Stimulated activated CD8-positive, alpha-beta memory T cell treated with anti-CD3 and anti-CD28 coated beads, Interleukin-15, amount 100 ng/mL, for 4 hours (primary cell): ENCODE measurements around the gene MAPK4.

ENCODE experiments used
- DNase-seq, 2 donors: peaks; one replicate each; pipeline ENCODE4 v3.0.0-alpha.2; 2020; ENCODE audit warnings: low read depth in 2 of 2

MAPK4 gene

DNA sequence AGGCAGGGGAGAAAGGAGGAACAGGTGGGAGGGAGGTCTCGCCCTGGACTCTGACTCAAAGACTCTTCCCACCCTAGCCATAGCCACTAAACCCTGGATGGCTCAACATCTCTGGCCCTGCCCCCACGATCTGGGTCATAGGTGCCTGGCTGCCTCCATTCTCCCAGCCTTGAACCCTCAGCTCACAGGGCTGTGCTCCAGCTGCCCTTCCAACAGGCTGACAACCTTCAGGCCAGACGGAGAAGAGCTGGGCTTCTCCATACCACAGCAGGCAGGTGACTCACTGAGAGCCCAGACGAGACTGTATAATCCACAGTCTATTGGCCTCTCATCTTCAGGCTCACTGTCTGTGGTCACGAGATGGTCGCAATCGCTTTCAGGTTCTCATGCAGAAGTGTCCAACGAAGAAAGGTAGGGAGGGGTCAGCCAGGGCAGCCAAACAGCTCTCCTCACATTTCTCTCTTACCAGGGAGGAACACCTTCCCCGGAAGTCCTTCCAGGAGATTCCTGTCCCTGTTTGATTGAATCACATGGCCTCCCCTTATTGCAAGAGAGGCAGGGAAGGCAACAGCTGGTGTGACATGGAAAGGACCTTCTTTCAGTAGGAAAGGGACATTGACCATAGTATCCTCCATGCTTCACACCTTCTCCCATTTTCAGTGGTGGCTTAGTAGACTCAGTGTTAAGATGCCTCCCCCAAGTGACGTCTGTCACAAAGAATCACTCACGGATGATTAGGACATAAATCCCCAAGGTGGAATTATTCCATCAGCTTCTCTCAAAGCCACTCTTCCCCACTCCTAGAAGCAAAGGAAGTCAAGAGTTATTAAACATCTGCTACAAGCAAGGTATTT, 159.8 kb downstream of the MAPK4 start:
- DNase-seq = no peak

DNA sequence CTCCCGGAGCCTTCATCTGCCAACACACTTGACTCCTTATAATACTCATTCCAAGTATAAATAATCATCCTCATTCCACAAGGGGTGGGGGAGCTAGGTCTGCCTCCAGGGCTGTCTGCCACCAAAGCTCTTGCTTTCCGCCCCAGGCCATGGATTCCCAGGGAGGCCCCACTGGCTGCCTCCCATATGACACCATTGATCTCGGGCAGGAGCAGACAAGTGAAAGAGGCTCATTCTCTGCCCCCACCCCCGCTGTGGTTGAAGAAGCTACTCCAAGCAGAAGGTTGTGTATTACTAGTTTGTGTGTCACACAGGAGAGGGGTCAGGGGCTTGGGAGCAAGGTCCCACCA, 160.4 kb downstream of the MAPK4 start:
- no peak for DNase-seq

DNA sequence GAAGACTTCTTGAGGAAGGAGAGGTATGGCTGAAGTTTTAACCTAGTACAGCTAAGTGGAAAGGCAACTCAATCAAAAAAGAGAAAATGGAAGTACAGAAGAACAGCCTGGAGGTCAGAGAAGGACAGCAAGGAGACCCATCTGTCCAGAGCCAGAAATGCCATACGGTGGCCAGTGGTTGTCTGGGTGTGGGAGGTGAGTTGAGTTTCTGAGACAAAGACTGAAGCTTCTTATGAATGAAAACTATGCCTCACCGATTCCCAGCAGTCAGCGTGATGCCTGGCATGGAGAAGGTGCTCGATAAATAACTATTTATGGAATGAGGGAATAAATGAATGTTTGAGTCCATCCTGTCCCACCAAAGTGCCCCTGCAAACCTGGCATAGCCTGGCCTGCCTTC, 161.1 kb downstream of the MAPK4 start:
- DNase-seq = no peak

DNA sequence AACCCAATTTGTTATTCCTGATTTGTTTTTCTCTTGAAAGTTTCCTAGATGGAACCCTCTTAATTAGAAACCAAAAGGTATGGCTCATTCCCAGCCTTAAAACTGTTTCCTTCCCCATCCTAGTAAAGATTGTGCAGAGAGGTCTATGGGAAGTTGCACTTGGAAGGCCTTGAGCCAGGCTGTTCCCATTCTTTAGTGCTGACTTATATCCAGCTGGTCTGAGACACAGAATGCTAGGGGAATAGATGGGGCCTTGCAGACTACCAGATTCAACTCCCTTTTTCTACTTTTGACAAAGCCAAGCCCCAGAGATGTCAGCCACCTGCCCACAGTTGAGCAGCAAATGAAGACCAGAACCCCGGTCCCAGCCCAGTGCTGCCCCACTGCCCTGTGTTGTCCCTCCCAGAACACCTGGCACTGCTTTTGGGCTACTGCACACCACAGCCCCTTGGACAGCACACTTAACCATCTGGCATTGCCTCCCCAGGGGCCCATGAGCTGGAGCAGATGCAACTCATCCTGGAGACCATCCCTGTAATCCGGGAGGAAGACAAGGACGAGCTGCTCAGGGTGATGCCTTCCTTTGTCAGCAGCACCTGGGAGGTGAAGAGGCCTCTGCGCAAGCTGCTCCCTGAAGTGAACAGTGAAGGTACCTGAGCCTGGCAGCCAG, 161.7 kb downstream of the MAPK4 start:
- no peak for DNase-seq

DNA sequence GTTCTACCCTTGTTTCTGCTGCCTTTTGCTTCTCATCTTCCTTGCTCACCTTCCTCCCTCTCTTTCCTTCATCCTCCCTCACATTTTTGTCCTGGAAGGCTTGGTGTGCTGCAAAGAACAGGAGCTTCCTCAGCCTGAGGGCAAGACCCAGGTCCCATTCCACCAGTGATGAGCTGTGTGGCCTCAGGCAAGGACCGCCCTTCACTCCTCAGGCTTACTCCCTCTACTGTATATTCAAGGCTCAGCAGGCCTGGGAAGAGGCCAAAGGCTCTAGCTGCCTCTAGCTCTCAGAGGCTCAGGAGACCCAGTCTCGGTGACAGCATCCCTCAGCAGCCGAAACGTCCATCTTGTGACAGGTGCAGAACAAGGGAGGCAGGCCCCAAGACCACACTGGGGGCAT, 162.4 kb downstream of the MAPK4 start:
- DNase-seq = no peak

DNA sequence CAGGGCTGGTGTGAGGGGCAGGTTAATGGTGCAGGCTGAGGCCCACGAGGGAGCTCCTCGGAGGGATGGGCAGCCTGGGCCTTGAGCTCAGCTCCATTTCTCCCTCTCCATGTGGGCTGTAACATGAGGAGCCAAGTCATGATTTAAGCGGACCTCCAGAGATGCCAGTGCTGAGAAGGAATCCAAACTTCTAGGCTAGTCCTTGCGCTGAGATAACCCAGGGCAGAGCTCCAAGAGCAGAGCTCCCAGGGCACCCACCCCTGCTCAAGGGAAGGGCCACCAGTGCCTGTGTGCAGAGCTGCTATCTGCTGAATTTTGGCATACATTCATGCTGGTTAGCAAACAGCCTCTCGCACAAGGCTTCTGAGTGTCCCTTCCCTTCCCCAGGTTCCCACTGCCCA, 164.9 kb downstream of the MAPK4 start:
- no peak for DNase-seq

DNA sequence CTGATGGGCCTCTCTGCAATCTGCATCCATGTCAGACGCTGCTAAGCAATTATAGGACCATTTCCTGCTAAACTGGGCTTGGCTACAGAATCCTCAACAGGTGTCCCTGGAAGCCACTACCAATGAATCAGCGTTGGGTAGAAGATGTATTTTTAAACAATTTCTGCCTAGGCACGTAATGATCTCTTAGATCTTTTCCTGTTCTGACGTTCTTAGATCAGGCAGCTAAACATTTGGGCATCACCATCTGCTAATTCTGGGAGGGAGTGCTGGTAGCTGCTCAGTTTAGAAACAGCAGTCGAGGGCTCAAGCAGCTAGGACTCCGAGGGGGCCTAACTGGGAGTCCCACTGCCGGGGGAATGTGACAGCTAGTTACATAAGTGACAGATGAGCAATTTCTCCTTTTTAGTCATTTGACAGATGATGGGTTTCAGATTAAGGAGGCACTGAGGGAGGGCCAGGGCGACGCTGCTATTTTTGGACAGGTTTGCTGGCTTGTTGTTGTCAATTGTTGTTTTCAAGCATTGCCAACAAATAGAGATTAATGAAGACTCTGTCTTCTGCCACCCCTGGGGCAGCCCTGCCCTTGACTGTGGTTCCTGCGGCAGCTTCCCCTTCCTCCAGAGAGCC, 167.2 kb downstream of the MAPK4 start:
- no peak for DNase-seq

DNA sequence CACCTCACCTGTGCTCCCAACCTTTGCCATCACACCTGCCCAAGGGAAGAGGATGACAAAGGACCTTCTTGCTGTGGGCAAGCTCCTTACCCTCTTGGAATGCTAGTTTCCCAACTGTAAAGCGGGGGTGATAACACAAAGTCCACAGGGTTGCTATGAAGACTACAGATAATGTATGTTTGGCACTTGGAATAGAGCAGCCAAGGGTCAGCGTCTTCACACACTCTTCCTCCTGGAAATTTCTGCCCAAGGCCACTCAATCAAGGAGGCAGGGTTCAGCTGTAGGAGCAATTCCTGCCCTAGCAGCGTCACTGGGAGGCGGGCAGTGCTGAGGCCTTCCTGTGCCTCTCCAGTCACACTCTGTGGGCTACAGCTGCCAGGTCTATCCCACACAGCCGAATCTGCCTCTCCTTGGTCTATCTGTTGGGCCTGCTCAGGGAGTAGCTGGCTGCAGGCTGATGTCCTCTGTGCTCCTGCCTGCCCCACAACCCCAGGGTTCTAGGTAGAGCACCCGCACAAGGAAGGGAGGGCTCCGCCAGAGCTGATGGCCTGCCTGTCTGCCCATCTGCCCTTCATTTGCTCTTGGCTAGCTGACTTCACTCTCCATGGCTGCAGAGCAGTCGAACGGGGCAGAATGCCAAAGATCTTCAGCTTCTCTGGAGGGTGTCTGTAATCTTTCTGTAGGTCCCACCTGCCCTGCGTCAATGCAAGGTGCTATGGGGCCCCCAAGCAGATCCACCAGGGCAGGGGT, 168.0 kb downstream of the MAPK4 start:
- no peak for DNase-seq

DNA sequence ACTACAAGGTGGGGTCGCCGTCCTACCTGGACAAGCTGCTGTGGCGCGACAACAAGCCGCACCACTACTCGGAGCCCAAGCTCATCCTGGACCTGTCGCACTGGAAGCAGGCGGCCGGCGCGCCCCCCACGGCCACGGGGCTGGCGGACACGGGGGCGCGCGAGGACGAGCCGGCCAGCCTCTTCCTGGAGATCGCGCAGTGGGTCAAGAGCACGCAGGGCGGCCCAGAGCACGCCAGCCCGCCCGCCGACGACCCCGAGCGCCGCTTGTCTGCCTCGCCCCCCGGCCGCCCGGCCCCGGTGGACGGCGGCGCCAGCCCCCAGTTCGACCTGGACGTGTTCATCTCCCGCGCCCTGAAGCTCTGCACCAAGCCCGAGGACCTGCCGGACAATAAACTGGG, 169.5 kb downstream of the MAPK4 start:
- no peak for DNase-seq

DNA sequence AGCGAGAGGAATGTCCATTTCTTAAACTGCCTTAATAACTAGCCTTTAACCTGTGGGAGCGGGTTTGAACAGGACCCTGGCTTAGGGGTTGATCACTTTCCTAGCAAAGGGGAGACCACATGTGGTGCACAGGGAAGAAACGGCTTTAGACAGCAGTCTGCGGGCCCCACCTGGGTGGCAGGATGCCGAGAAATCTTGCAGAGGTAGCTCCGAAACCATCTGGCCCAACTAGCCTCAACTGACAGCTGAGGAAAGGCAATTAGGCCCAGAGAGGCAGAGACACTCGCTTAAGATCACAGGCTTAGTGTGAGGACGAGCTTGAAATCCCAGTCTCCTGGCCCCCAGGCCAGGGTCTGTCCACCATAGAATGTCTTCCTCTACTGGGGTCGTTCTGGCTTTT, 170.1 kb downstream of the MAPK4 start:
- no peak for DNase-seq

DNA sequence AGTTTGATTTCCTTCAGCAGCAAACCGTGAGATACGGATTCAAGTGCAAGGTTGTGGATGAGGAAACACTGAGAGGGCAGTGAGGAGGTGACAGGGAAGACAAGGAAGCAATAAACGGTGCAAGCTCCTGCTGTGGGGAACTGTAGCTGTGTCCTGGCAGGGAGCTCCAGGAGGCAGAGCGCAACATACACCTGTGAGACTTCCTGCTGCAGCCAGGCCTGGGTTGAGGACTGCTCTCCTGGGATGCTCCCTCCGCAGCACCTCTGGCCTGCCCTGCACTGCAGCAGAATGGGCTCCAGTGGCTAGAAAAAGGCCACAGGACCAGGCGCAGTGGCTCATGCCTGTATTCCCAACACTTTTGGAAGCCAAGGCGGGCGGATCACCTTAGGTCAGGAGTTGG, 174.5 kb downstream of the MAPK4 start:
- DNase-seq = no peak

DNA sequence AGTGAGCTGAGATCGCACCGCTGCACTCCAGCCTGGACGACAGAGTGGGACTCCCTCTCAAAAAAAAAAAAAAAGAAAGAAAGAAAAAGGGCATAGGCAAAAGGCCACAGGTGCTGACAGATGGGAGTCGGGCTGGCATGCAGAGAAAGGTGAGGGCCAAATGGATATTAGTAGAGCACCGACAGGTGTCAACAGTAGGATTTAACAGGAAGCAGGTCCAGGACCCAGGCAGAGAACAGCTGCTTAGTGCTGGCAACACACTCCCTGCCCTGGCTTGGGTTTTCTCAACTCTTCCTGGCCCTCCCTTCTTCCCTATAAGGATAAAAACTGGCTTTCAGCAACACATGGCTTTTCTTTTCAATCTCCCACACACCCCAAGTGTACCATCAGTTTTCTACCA, 175.0 kb downstream of the MAPK4 start:
- DNase-seq = no peak

DNA sequence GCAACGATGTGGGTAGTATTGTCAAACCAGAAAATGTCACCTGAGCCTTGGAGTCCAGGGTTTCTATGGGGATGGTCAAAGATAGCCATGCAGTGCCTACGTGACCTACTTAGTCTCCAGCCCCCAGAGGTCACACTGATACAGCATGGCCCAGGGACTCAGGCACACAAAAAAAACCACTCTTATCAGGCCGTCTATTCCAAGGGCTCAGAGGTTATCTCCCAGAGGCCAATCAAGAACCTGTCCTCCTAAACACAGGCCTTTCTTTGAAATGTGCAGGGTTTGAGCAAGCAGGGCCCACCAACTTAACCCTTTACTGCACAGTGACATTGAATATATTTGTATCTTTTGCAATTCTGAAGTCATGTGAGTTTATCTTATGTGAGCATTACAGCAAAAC, 177.2 kb downstream of the MAPK4 start:
- no peak for DNase-seq

DNA sequence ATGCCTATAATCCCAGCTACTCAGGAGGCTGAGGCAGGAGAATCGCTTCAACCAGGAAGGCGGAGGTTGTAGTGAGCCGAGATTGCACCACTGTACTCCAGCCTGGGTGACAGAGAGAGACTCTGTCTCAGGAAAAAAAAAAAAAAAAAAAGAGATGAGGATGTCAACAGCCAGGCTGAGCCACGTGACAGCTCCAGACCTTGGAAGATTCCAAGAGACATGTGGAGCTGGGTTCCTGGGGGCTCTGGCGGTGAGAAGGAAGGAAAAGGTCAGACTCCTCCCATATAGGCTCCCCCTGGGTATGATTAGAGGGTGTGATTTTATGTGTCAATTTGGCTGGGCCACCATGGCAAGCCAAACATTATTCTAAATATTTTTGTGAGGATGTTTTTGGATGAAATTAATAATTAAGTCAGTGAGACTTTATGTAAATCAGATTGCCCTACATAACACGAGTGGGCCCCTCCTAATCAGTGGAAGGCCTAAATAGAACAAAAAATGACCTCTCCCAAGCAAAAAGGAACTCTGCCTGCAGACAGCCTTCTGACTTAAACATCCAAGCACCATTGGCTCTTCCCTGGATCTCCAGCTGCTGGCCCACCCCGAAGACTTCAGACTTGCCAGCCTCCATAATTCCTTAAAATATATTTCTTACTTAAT, 178.3 kb downstream of the MAPK4 start:
- DNase-seq = no peak

DNA sequence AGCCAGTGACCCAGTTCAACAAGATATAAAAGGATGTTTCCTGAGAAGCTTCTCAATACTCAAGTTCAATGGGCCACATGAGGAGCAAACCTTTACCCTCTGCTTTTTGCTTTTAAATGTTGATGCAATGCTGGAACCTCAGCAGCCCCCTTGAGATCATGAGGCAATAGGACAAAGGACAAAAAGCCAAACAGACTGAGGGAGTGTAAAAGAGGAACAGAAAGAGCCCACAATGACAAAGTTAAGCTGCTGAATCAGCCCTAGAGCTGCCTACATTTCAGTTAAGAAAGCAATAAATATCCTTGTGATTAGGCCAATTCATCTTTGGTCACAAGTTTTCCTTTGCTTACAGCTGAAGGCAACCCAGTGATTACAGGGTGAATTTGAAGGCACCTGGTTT, 183.1 kb downstream of the MAPK4 start:
- DNase-seq = no peak

DNA sequence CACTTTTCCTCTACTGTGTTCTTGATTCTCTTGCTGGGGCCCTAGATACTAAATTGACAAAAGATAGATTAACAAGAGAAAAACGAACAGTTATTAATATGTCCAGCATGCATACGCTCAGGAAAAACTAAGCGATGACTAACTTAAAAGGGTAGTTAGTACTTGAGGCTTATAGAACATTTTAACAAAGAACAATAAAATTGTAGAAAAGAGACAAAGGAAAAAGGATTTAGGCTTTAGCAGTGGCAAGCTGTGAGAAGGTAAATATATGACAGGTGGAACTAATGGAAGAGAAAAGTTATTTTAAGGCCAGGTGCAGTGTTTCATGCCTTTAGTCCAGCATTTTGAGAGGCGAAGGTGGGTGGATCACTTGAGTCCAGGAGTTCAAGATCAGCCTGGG, 184.4 kb downstream of the MAPK4 start:
- no peak for DNase-seq

DNA sequence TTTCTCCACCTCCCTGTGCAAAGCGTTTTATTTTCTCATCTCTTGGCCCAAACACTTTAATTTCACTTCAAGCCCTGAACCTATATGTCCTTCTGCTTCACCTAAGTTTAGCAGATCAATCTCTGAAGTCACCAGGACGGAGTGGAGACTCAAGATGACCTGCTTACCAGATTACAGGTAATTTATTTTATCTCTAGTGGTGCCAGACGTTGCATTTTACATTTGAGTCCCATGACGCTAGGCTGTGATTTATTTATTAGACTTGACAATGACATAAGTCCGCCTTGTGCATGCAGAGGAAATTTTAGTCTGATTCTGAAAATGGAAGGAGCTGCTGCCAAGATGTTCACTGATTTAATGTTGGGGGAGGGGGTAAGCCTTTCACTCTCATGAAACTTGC, 186.1 kb downstream of the MAPK4 start:
- no peak for DNase-seq

DNA sequence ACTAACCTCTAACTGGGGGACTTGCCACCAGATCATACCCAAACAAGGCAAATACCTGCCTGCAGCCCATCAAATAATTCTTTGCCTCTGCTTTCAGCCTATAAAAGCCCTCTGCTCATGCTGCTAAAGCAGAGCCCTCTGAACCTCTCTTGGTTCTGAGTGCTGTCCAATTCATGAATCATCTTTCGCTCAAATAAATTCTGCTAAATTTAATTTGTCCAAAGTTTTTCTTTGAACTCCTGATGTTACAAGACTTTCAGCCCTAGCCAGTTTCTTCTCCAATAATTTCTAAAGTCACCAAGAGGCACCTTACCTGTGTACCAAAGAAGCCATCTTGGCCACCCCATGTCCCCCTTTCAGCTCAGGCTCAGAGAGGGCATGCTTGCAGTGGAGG, 188.0 kb downstream of the MAPK4 start:
- no peak for DNase-seq

DNA sequence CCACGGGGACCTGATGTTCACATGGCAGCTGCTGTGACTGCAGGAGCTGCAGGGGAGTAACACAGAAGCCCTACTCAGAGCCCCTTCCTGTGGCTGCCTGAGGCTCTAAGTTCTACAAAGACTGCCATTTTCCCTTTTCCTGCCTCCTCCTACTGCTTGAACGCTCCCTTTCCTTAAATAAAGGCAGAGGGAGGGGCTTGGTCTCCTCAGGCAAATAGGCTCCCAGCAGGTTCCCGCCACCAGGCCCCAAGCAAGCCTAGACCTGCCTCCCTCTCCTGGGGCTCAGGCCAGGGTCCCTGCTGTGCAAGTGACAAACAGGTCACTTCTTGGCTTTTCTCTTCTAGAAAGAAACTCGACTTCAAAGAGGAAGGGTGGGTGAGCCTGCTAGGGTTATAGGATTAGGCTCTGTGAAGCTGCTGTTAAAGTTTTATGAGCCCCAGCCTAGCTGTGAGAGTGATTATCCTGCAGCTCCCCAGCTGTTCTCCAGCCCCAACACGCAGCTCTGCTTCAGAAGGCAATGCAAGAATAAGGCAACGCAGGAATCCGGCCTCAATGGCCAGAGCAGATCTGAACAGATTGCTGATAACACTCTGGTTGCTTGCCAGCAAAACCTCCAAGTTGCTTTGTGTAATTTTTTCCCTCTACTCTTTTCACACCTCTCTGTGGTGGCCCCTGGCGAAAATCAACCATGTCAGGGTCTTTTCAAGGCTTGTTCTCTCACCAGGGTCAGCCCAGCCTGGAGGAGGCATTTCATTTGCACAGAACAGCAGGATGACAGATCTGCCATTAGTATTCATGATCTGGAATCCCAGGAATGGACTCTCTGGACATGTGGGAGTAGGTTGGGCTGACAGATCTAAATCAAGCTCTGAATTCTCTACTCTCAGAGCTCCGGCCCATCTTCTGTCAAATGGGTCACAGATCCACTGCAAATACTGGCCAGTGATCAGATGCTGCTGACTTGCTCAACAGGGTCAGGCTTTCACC, 188.6 kb downstream of the MAPK4 start:
- DNase-seq = no peak

DNA sequence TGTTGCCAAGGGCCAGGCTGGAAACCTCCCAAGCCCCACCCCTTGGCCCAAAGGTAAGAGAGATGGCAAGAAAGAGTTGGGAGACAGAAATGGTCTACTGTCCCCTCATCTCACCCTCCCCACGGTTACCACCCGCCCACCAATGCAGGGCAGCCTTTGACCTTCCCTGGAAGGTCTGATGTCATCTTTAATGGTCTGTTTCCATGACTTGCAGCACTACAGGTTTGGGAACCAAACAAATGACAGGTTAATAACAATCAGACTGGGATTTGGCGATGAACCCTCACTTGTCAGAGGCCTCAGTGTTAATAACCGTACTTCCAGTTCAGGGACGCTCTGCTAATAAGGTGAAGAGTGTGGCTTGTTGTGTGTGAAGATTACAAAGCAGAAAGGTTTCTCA, 189.5 kb downstream of the MAPK4 start:
- DNase-seq = no peak

DNA sequence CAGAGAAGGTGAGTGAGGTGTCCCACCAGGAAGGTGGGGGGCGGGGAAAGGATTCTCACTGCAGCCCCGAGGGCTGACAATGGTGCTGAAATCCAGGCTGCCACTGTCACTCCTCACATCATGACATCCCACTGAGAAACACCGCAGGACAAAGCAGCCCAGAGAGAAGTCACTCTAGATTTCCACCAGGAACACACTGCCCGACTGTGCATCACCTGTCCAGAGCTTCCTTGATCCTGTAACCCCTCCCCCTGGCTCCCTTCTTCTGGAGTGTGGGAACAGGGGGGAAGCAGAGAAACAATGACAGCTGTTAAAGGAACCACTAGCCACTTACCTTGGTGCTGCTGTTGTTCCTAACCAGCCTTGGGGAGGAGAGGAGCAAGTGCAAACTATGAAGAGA, 190.1 kb downstream of the MAPK4 start:
- DNase-seq = no peak
